GM23248 (cell line): Measurements from ENCODE around the gene PAK1. TPM values are rescaled to one million over a fixed set of nuclear protein-coding genes. Genes with fewer than 3 reads are reported as not detected.
A peak's percentile ranks its signal among the peaks of the same experiment; 100 is the strongest.
"Not testable (repeated sequence)": the region's sequence is repeated elsewhere in the genome, so short reads cannot be mapped to it uniquely, and the experiment has no call there.

Experiments
- DNase-seq: peaks from one replicate; pipeline ENCODE4 v3.0.0-alpha.2; 2015
- H2AFZ ChIP-seq: fragments of 200-600 bp; sonication (generic); 2 replicates; pipeline ENCODE4 v1.6.1; 2016; ENCODE audit warnings: antibody characterized with exemption
- H3F3A ChIP-seq: fragments of 200-600 bp; sonication (generic); 2 replicates; pipeline ENCODE4 v1.6.1; 2016; ENCODE audit warnings: mild to moderate bottlenecking, antibody characterized with exemption, mixed run types; ENCODE audit not compliant: insufficient read depth
- H3K27ac ChIP-seq: fragments of 200-600 bp; sonication (generic); 2 replicates; pipeline ENCODE4 v1.5.1; 2016; ENCODE audit warnings: mild to moderate bottlenecking
- H3K27me3 ChIP-seq: fragments of 200-600 bp; sonication (generic); replicated peaks from 2 replicates; pipeline ENCODE4 v1.6.1; 2016; ENCODE audit warnings: mild to moderate bottlenecking; ENCODE audit not compliant: insufficient read depth
- H3K36me3 ChIP-seq: fragments of 200-600 bp; sonication (generic); 2 replicates; pipeline ENCODE4 v1.6.1; 2016; ENCODE audit warnings: low read depth, mild to moderate bottlenecking
- H3K4me1 ChIP-seq: fragments of 200-600 bp; sonication (generic); 2 replicates; pipeline ENCODE4 v1.6.1; 2016; ENCODE audit warnings: mild to moderate bottlenecking; ENCODE audit not compliant: insufficient read depth
- H3K4me2 ChIP-seq: fragments of 200-600 bp; sonication (generic); one replicate; pipeline ENCODE4 v1.6.1; 2016; ENCODE audit warnings: mild to moderate bottlenecking; ENCODE audit not compliant: unreplicated experiment
- H3K4me3 ChIP-seq: fragments of 200-600 bp; sonication (generic); 2 replicates; pipeline ENCODE4 v1.5.1; 2016; ENCODE audit warnings: mild to moderate bottlenecking
- H3K79me2 ChIP-seq: fragments of 200-600 bp; sonication (generic); 2 replicates; pipeline ENCODE4 v1.6.1; 2016; ENCODE audit warnings: mild to moderate bottlenecking; ENCODE audit not compliant: insufficient read depth
- H3K9ac ChIP-seq: fragments of 200-600 bp; sonication (generic); 2 replicates; pipeline ENCODE4 v1.6.1; 2016; ENCODE audit warnings: mild to moderate bottlenecking
- H3K9me2 ChIP-seq: fragments of 200-600 bp; sonication (generic); 2 replicates; pipeline ENCODE4 v1.6.1; 2016; ENCODE audit warnings: mixed run types, mild to moderate bottlenecking, moderate library complexity; ENCODE audit not compliant: insufficient read depth
- H3K9me3 ChIP-seq: fragments of 200-600 bp; sonication (generic); one replicate; pipeline ENCODE4 v1.6.1; 2017; ENCODE audit warnings: low read depth
- H4K20me1 ChIP-seq: fragments of 200-600 bp; sonication (generic); 2 replicates; pipeline ENCODE4 v1.6.0; 2016; ENCODE audit not compliant: insufficient read depth
- EZH2 ChIP-seq: fragments of 200-600 bp; sonication (generic); IDR thresholded peaks from 2 replicates; pipeline ENCODE4 v1.6.1; 2018; ENCODE audit warnings: antibody characterized with exemption, mild to moderate bottlenecking; ENCODE audit not compliant: insufficient read depth, poor library complexity, severe bottlenecking
- EZH2phosphoT487 ChIP-seq: fragments of 200-600 bp; sonication (generic); IDR thresholded peaks from 2 replicates; pipeline ENCODE4 v1.6.1; 2018; ENCODE audit warnings: antibody characterized with exemption, moderate library complexity, mild to moderate bottlenecking, low read depth; ENCODE audit not compliant: insufficient read depth
- WGBS, 2 experiments: methylation state at CpG; one replicate each; pipeline ENCODE4 v1.1.6; 2015 to 2017; ENCODE audit warnings: low lambda C conversion rate in 2 of 2, low coverage in 1 of 2; ENCODE audit errors: missing lambda C conversion rate in 2 of 2; 5-methylcytosine and 5-hydroxymethylcytosine counted together
- in situ Hi-C: fragments of 300-500 bp; cut with MboI; formaldehyde crosslinking; loops from 2 replicates; pipeline ENCODE4 v1.15.0; 2020
- polyA plus RNA-seq: library from polyadenylated mRNA; unstranded; fragments of >200 nt; fragmentation: Nextera tagmentation; extraction: Ambion mirVana; gene quantifications from 2 replicates; pipeline ENCODE4 v1.2.1, GENCODE V29; 2016
- total RNA-seq: library from RNA; depleted of rRNA; stranded (reverse); fragments of >200 nt; shearing (Covaris generic); gene quantifications from 2 replicates; pipeline ENCODE4 v1.2.3, GENCODE V29; 2014

The PAK1 gene
- total and polyA plus RNA-seq, 2 experiments from 2014 or later, result 20.3 to 23.8 TPM

DNA sequence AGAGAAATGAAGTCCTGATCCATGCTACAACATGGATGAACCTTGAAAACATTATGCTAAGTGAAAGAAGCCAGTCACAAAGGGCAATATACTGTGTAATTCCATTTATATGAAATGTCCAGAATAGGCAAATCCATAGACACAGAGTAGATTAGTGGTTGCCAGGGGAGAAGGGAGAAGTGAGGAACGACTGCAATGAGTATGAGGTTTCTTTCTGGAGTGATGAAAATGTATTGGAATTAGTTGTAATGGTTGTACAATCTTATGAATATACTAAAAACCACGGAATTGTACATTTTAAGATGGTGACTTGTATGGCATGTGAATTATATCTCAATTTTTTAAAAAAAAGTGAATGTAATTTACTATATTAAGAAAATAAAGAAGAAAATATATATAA is 89.3 kb downstream of the PAK1 start:
- no peak overlapping the region for H3K4me3 ChIP-seq
- no peak overlapping the region for H3K4me2 ChIP-seq
- no peaks in the 10 kb centered on the region for H3K79me2 ChIP-seq
- 69 to 70% methylated on average over 2 of the region's 2 CpGs for WGBS, 2 experiments
- no peak overlapping the region for H3K9ac ChIP-seq
- no peaks in the 10 kb centered on the region for H3K27me3 ChIP-seq
- H3K27ac ChIP-seq, result no peak overlapping the region
- H3K36me3 ChIP-seq, result no peaks in the 10 kb centered on the region
- peaks cover 8% of the 10 kb centered on the region; the same call in 1 of the 2 replicates for H3F3A ChIP-seq
- H3K4me1 ChIP-seq, result peaks cover 12% of the 10 kb centered on the region
- DNase-seq, result no peak
- H2AFZ ChIP-seq, result no peak overlapping the region
- TF ChIP-seq EZH2phosphoT487 (no peak), EZH2 (no peak)
- H3K9me3 ChIP-seq, result no peaks in the 10 kb centered on the region
- no peaks in the 10 kb centered on the region for H4K20me1 ChIP-seq
- H3K9me2 ChIP-seq, result no peaks in the 10 kb centered on the region; the same call in 1 of the 2 replicates
- in situ Hi-C loops, result no loop called here

DNA sequence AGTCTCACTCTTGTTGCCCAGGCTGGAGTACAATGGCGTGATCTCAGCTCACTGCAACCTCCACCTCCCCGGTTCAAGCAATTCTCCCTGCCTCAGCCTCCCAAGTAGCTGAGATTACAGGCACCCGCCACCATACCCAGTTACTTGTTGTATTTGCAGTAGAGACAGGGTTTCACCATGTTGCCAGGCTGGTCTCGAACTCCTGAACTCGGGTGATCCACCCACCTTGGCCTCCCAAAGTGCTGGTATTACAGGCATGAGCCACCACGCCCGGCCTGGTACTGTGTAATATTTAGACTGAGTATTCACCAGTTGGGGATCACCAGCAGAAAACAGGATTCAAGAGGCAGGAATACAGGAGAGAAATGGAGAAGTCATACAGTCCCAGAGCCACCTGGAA is 90.5 kb downstream of the PAK1 start:
- in situ Hi-C loops, H3K9me3 ChIP-seq, H4K20me1 ChIP-seq: not testable (repeated sequence)

DNA sequence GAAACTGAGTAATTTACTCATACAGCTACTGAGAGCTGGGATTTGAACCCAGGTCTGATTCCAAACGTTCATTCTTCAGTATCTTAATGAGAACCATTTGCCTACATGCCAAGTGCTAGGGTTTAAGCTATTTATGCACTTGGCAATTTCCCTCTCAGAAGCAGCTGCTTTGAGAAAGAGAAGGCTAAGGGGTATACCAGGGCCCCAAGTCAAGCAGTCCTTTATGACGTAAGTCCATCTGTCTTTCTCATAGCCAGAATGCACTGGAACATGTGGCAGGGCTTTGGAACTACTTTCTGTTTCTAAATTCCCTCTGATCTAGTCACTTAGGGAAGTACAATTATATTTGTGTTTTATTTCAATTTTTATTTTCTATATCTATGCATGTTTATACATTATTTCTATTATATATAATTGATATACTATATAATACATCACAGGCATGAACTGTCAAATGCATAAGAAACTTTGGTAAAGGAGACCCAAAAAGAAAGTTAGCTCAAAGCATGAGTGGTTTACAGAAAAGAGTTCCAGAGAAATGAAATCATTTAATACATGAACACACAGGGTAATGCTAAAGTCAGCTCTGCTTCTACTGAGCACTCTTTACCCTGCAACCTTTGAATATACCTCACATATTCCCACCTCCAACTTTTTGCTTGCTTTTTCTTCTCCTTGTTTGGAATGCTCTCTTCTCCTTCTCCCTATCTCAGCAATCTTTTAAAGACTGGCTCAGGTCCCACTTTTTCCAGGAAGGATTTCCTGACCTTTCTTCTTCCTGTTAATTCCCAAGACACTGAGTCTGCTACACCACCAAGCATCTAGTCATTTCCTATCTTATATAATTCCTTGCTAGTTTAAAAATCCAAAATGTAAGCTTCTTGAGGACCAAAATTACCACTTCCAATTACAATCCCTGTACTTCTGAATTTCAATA is 91.9 kb downstream of the PAK1 start:
- Histone ChIP-seq H2AFZ (no peak overlapping the region), H3K4me2 (peak overlapping the region; percentile 9)
- 43 to 51% methylated on average over 2 of the region's 2 CpGs for WGBS, 2 experiments

More for the DNA sequence above, 90.5 kb downstream of the PAK1 start:
- H3K4me1 ChIP-seq, result peaks cover 12% of the 10 kb centered on the region
- not testable (repeated sequence) for H3K36me3 ChIP-seq, DNase-seq, H3K9ac ChIP-seq, H2AFZ ChIP-seq, H3K79me2 ChIP-seq, H3F3A ChIP-seq, H3K4me2 ChIP-seq, H3K4me3 ChIP-seq, H3K27ac ChIP-seq, H3K27me3 ChIP-seq, H3K9me2 ChIP-seq
- 97 to 100% methylated on average over 7 of the region's 7 CpGs for WGBS, 2 experiments

GRCh38 chr11:77379934-77380333 is 94.0 kb downstream of the PAK1 start:
- Histone ChIP-seq H3K9me2 (no peaks in the 10 kb centered on the region; the same call in 1 of the 2 replicates), H3K4me3 (no peak overlapping the region), H3F3A (peaks cover 8% of the 10 kb centered on the region; the same call in 1 of the 2 replicates), H3K27ac (no peak overlapping the region), H3K9ac (no peak overlapping the region), H4K20me1 (no peaks in the 10 kb centered on the region), H3K4me2 (no peak overlapping the region), H3K9me3 (no peaks in the 10 kb centered on the region), H3K4me1 (peaks cover 16% of the 10 kb centered on the region), H2AFZ (no peak overlapping the region), H3K36me3 (no peaks in the 10 kb centered on the region), H3K27me3 (no peaks in the 10 kb centered on the region), H3K79me2 (no peaks in the 10 kb centered on the region)
- WGBS, 2 experiments, result 87 to 88% methylated on average over 5 of the region's 5 CpGs
- TF ChIP-seq EZH2phosphoT487 (no peak), EZH2 (no peak)
- DNase-seq, result no peak
- in situ Hi-C loops, result no loop called here

More for the DNA sequence above, 91.9 kb downstream of the PAK1 start:
- Histone ChIP-seq H3F3A (peaks cover 8% of the 10 kb centered on the region; the same call in 1 of the 2 replicates), H3K79me2 (no peaks in the 10 kb centered on the region), H3K36me3 (no peaks in the 10 kb centered on the region), H3K4me3 (no peak overlapping the region), H4K20me1 (no peaks in the 10 kb centered on the region), H3K27me3 (no peaks in the 10 kb centered on the region), H3K9me3 (no peaks in the 10 kb centered on the region), H3K9me2 (no peaks in the 10 kb centered on the region; the same call in 1 of the 2 replicates), H3K9ac (no peak overlapping the region), H3K4me1 (peaks cover 12% of the 10 kb centered on the region), H3K27ac (no peak overlapping the region)
- peak; percentile 48 for DNase-seq
- TF ChIP-seq EZH2phosphoT487 (no peak), EZH2 (no peak)
- in situ Hi-C loops, result no loop called here
